BLaER1 treated with 17β-estradiol and CSF1 and Interleukin-3, amounts not matched to agents 10 nM and 100 nM (cell line): Measurements from ENCODE around the gene ATXN7L1.

Experiments
- H3K27ac ChIP-seq, 11 experiments: shearing (Covaris generic); formaldehyde crosslinking; 2 replicates each; pipeline ENCODE4 v1.8.1; 2022
- H3K27me3 ChIP-seq, 11 experiments: shearing (Covaris generic); formaldehyde crosslinking; 2 replicates each; pipeline ENCODE4 v1.8.1; 2022
- H3K36me3 ChIP-seq, 11 experiments: shearing (Covaris generic); formaldehyde crosslinking; 2 replicates each; pipeline ENCODE4 v1.8.1; 2022
- H3K4me1 ChIP-seq, 10 experiments: shearing (Covaris generic); formaldehyde crosslinking; 2 replicates each; pipeline ENCODE4 v1.8.1; 2022
- H3K4me2 ChIP-seq, 11 experiments: shearing (Covaris generic); formaldehyde crosslinking; 2 replicates each; pipeline ENCODE4 v1.8.1; 2022
- H3K4me3 ChIP-seq, 10 experiments: shearing (Covaris generic); formaldehyde crosslinking; 2 replicates each; pipeline ENCODE4 v1.8.1; 2022
- H3K9ac ChIP-seq, 11 experiments: shearing (Covaris generic); formaldehyde crosslinking; 2 replicates each; pipeline ENCODE4 v1.8.1; 2022
- H3K9me3 ChIP-seq, 11 experiments: shearing (Covaris generic); formaldehyde crosslinking; replicated peaks in 1 of 11; 2 replicates each; pipeline ENCODE4 v1.8.1; 2022
- H4K20me1 ChIP-seq, 11 experiments: shearing (Covaris generic); formaldehyde crosslinking; 2 replicates each; pipeline ENCODE4 v1.8.1; 2022
- Cebpa-rat ChIP-seq, 11 experiments: shearing (Covaris generic); IDR thresholded peaks; 2 replicates each; pipeline ENCODE4 v1.8.1; 2022

Gene ATXN7L1

GRCh38 chr7:105768898-105769507, 107.4 kb downstream of the ATXN7L1 start:
- H3K27ac ChIP-seq: no peak overlapping the region
- H3K9ac ChIP-seq: no peak overlapping the region
- TF ChIP-seq Cebpa-rat (IDR thresholded peaks at IDR 0.05): no peak
- no peaks in the 10 kb centered on the region for H3K27me3 ChIP-seq
- H3K36me3 ChIP-seq: peaks cover 0 to 6% (median 0%) of the 10 kb centered on the region in 11 experiments; a peak in 1 of 22 replicates
- no peak overlapping the region for H3K4me3 ChIP-seq
- H3K4me2 ChIP-seq: no peak overlapping the region
- no peaks in the 10 kb centered on the region for H4K20me1 ChIP-seq
- H3K9me3 ChIP-seq: peaks cover 0 to 4% (median 0%) of the 10 kb centered on the region in 11 experiments; a peak in 4 of 22 replicates
- peaks cover 0 to 5% (median 0%) of the 10 kb centered on the region in 10 experiments; a peak in 4 of 20 replicates for H3K4me1 ChIP-seq

- Histone ChIP-seq H3K4me1 (0 out of 20 replicates have a peak, but pooled peaks cover 0 to 5% (median 0%) of the 10 kb centered on the region in 10 experiments), H4K20me1 (0 out of 22 replicates have a peak, but pooled peaks cover 0 to 4% (median 0%) of the 10 kb centered on the region in 11 experiments)
Observed at GRCh38 chr7:105768117-105768516, 108.3 kb downstream of the ATXN7L1 start.

GRCh38 chr7:105766421-105767073, 109.9 kb downstream of the ATXN7L1 start:
- 0 out of 20 replicates have a peak, but pooled peaks cover 0 to 5% (median 0%) of the 10 kb centered on the region in 10 experiments for H3K4me1 ChIP-seq

More at GRCh38 chr7:105768117-105768516, 108.3 kb downstream of the ATXN7L1 start:
- Histone ChIP-seq H3K27me3 (no peaks in the 10 kb centered on the region), H3K36me3 (peaks cover 0 to 6% (median 0%) of the 10 kb centered on the region in 11 experiments; a peak in 1 of 22 replicates), H3K9me3 (peaks cover 0 to 4% (median 0%) of the 10 kb centered on the region in 11 experiments; a peak in 4 of 22 replicates), H3K9ac (no peak overlapping the region), H3K4me3 (no peak overlapping the region), H3K27ac (no peak overlapping the region), H3K4me2 (no peak overlapping the region)
- TF ChIP-seq Cebpa-rat (IDR thresholded peaks at IDR 0.05): no peak

GRCh38 chr7:105765846-105766245, 110.6 kb downstream of the ATXN7L1 start:
- TF ChIP-seq Cebpa-rat (IDR thresholded peaks at IDR 0.05): no peak
- H3K4me2 ChIP-seq: no peak overlapping the region
- no peak overlapping the region for H3K4me3 ChIP-seq

More at GRCh38 chr7:105766421-105767073, 109.9 kb downstream of the ATXN7L1 start:
- Histone ChIP-seq H3K9ac (no peak overlapping the region), H3K27me3 (no peaks in the 10 kb centered on the region), H3K27ac (no peak overlapping the region), H3K36me3 (peaks cover 0 to 6% (median 0%) of the 10 kb centered on the region in 11 experiments; a peak in 1 of 22 replicates), H4K20me1 (peaks cover 0 to 4% (median 0%) of the 10 kb centered on the region in 11 experiments; a peak in 1 of 22 replicates), H3K4me3 (no peak overlapping the region), H3K9me3 (no peaks in the 10 kb centered on the region), H3K4me2 (no peak overlapping the region)
- TF ChIP-seq Cebpa-rat (IDR thresholded peaks at IDR 0.05): no peak

GRCh38 chr7:105764506-105764905, 111.9 kb downstream of the ATXN7L1 start:
- Histone ChIP-seq H3K9me3 (no peaks in the 10 kb centered on the region), H3K4me3 (no peak overlapping the region), H3K9ac (no peak overlapping the region), H3K27me3 (no peaks in the 10 kb centered on the region), H3K36me3 (peaks cover 0 to 6% (median 0%) of the 10 kb centered on the region in 11 experiments; a peak in 1 of 22 replicates), H3K4me2 (no peak overlapping the region), H3K4me1 (peaks cover 0 to 10% (median 0%) of the 10 kb centered on the region in 10 experiments; a peak in 1 of 20 replicates), H3K27ac (no peak overlapping the region), H4K20me1 (peaks cover 0 to 15% (median 0%) of the 10 kb centered on the region in 11 experiments; a peak in 3 of 22 replicates)
- no peak for TF ChIP-seq Cebpa-rat (IDR thresholded peaks at IDR 0.05)

More at GRCh38 chr7:105765846-105766245, 110.6 kb downstream of the ATXN7L1 start:
- Histone ChIP-seq H3K36me3 (peaks cover 0 to 6% (median 0%) of the 10 kb centered on the region in 11 experiments; a peak in 1 of 22 replicates), H3K9ac (no peak overlapping the region), H3K4me1 (peaks cover 0 to 5% (median 0%) of the 10 kb centered on the region in 10 experiments; a peak in 1 of 20 replicates), H4K20me1 (peaks cover 0 to 9% (median 0%) of the 10 kb centered on the region in 11 experiments; a peak in 2 of 22 replicates), H3K27me3 (no peaks in the 10 kb centered on the region), H3K9me3 (no peaks in the 10 kb centered on the region), H3K27ac (no peak overlapping the region)

GRCh38 chr7:105760551-105761447, 115.6 kb downstream of the ATXN7L1 start:
- Histone ChIP-seq H4K20me1 (peaks cover 0 to 15% (median 0%) of the 10 kb centered on the region in 11 experiments; a peak in 3 of 22 replicates), H3K36me3 (0 out of 22 replicates have a peak, but pooled peaks cover 0 to 2% (median 0%) of the 10 kb centered on the region in 11 experiments), H3K4me1 (peaks cover 0 to 10% (median 0%) of the 10 kb centered on the region in 10 experiments; a peak in 1 of 20 replicates), H3K4me3 (no peak overlapping the region), H3K9ac (no peak overlapping the region), H3K4me2 (no peak overlapping the region), H3K9me3 (no peaks in the 10 kb centered on the region), H3K27me3 (no peaks in the 10 kb centered on the region), H3K27ac (no peak overlapping the region)
- no peak for TF ChIP-seq Cebpa-rat (IDR thresholded peaks at IDR 0.05)

GRCh38 chr7:105759670-105760550, 116.5 kb downstream of the ATXN7L1 start:
- Histone ChIP-seq H3K9me3 (no peaks in the 10 kb centered on the region), H3K4me1 (peaks cover 0 to 10% (median 0%) of the 10 kb centered on the region in 10 experiments; a peak in 1 of 20 replicates), H3K27ac (no peak overlapping the region), H3K27me3 (no peaks in the 10 kb centered on the region), H3K4me2 (no peak overlapping the region), H4K20me1 (peaks cover 0 to 15% (median 0%) of the 10 kb centered on the region in 11 experiments; a peak in 3 of 22 replicates), H3K36me3 (0 out of 22 replicates have a peak, but pooled peaks cover 0 to 2% (median 0%) of the 10 kb centered on the region in 11 experiments), H3K9ac (no peak overlapping the region), H3K4me3 (no peak overlapping the region)
- TF ChIP-seq Cebpa-rat (IDR thresholded peaks at IDR 0.05): no peak
